Fibroblast of skin of abdomen (primary cell): Measurements from ENCODE around the gene LCP1.

Source experiments
- DNase-seq: peaks from one replicate; pipeline ENCODE4 v3.0.0-alpha.2; 2013

LCP1 gene

DNA sequence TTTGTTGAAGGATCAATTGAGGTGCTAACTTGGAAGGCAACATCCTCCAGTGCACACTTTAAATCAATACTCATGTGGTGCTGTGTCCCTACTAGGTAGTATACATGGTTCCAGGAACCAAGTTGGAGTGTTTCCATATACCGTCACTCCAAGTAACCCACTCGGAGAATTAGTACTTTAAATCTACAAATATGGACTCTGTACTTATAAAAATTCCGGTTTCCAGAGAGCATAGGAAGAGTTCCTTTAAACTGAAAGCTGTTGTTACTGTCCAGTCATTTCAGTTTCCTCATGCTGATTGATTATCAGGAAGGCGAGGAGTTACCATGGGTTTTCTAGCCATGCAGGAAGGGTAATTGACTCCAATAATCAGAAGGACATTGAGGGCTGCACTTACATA is 84.3 kb downstream of the LCP1 start:
- DNase-seq: no peak

DNA sequence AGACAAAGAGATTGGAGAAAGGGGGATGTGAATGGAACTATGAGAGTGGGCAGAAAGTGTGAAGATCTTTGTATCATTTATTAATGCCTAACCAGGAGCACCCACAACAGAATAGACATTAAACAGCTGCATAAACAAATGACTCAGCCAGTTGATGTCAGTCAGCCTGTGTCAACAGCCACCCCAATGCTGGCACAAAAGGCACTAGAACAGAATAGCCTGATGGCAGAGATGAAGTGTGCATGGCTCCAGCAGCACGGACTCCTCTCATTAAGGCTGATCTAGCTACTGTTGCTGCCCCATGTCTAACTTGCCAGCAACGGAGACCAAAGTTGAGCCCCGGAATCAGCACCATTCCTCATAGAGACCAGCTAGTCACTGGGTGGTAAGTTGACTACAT is 85.0 kb downstream of the LCP1 start:
- no peak for DNase-seq

DNA sequence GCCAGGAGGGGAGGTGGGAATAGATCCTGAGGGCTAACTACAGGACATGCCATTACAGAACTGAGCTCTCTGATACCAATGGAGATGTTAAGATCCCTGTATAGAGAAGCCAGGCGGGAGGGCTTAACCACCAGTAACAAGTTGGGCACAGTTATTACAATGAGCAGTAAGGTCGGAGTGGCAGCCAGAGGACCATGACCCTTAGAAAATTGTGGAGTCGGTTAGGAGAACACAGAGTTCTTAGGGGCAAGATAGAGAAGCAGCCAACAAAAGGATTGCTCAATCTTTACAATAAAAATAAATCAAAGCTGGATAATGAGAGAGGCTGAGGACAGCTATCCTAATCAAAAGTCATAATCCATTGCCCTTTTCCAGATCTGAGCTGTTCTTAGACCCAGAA is 87.5 kb downstream of the LCP1 start:
- no peak for DNase-seq

DNA sequence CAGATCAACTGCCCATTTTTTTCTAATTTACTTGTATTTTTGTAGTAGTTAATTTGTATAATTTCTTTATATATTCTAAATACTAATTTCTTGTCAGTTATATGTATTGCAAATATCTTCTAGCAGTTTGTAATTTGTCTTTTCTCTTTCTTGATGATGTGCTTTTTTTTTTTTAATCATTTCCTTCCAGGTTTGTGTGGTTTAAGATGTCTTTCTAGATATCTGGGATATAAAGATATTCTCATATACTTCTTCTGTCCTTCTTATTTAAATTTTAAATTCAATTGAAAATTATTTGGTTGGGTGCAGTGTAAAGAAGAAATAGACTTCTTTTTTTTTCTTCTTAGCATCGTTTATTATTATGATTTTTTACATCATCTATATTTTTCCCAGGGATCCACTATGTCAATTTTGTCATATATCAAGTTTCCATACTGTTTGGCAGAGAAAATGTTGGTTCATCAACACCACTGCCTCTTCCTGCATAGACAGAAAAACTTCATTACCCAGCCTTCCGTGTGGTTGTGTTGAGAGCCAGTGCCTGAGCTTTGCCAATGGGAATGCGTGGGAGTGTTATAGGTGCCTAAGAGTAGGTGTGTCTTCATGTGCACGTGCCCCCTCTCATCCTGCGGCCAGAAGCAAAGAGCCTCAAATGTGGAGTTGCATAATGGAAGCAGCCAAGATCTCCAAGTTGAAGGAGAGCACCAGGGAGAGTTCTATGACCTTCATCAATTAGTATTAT is 93.0 kb downstream of the LCP1 start:
- DNase-seq: no peak

DNA sequence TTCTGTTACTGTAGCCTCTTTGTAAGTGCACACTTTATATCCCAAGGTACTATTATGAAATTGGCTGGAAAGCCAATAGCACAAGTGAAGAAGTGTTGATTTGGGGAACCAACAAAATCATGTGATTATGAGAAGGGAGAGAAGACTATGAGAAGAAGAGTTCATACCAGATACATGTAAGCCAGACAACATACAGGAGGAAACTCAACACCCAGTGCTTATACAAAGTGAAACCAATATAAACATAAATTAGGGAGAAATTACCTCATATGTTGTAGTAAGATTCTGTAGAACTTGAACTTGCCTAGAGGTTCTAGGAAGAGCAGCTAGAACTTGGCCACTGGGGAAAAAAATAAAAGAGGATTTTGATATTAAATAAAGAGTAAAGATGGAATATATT is 94.5 kb downstream of the LCP1 start:
- no peak for DNase-seq

DNA sequence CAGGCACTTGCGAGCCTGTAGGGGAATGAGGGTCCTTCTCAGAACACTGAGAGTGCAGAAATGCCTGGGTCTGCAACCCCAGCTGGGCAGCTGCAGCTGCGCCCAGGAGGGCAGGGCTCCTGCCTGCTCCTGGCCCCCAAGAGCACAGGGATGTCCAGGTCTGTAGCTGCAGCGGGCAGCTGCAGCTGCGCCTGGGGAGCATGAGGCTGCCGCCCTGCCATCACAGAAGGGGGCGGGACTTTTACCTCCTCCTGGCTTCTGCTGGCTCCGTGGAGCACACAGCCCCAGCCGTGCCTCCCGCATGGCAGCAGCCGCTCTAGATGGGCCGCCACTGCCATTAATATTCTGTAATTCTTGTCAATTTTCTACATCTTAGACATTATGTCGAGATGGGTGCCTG is 95.0 kb downstream of the LCP1 start:
- no peak for DNase-seq

DNA sequence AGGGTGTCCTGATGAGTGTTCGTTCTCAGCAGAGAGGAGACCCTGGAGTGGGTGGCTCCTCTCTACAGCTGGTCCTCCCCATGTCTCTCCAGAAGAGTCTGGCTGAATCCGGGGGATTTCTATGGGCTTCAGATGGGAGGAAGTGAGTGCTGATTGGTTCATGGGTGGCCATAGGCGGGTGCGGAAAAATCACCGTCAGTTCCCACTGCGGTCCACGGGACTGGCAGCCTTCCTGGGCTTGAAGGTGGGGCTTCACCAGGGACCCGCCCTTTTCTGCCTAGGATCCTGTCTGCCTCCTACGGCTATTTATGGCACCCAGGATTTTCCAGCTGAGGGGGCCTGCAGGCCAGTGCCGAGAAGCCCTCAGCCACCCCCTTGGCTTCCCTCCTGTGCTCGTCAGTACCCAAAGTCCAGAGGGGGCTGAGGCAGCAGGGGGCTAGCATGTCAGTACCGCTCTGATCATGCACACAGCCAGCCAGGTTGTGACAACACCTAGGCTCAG is 95.5 kb downstream of the LCP1 start:
- DNase-seq: no peak

DNA sequence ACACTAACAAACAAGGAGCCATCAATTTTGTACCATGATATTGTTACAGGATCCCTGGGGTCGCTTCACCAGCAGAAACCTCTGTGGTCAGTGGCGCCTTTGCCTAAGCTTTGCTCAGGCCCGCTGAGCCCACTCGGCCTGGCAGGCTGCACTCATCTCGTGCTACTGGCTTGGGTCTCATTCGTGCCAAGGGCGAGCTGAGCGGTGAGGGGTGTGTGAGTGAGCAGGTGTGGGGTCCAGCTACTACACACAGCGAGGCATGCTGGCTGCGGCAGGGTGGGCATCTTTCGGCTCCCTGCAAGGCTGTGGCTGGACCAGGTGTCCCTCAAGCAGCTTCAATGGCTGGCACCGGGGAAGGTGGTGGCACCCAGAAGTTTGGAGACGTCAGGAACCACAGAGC is 96.2 kb downstream of the LCP1 start:
- no peak for DNase-seq

DNA sequence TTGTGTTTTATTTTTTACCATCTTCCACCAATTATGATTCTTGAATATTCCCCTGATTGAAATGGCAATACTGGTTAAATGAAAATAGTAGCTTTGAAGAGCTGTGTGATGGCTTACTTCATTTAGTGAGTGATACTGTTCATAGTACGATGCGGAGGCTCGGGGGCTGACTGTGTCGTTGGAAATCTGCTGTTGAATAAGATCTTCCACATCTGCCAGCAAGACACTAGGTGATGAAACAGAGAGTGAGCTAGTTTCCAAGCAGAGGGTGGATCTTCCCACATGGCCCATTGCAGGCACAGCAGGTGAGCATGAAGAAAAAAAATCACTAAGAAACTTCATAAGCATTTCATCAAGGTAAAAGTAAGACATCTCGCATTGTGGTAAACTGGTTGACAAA is 99.7 kb downstream of the LCP1 start:
- no peak for DNase-seq

DNA sequence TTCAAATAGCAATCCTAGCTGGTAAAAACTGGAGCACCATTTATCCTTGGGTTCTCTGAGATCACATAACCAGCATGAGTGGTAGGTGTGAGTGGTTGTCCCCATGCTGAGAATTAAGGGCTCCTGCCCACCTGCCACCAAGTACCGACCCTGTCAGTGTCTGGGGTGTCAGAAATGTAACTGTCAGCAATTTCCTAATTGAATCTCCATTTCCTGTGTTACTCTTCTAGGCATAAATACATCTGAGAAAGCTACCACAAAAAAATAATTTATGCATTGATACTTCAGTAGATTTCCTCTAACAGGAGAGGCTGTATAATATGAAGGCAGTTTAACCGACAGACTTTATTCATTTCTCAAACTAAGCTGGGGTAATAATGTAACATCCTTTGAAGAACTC is 102.2 kb downstream of the LCP1 start:
- no peak for DNase-seq

DNA sequence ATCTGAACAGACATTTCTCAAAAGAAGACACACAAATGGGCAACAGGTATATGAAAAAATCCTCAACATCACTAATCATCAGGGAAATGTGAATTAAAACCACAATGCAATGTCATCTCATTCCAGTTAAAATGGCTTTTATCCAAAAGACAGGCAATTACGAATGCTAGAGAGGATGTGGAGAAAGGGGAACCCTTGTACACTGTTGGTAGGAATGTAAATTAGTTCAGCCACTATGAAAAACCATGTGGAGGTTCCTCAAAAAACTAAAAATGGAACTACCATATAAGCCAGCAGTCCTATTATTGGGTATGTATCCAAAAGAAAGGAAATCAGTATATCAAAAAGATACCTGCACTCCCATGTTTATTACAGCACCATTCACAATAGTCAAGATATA is 104.7 kb downstream of the LCP1 start:
- no peak for DNase-seq

DNA sequence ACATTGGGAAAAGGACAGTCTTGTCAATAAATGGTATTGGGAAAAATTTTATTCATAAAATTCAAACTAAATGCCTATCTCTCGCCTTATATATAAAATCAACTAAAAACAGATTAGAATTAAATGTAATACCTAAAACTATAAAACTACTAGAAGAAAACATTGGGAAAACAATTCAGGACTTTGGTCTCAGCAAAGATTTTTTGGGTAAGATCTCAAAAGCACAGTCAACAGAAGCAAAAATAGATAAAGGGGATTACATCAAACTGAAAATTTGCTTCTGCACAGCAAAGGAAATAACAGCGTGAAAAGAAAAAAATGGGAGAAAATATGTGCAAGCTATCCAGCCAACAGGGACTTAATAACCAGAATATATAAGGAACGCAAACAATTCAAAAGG is 105.2 kb downstream of the LCP1 start:
- DNase-seq: no peak
